ENCODE results near the gene MAMDC4.

- TF ChIP-seq ATF3 (CRISPR knock-in tag; conservative IDR thresholded peaks at IDR 0.05), result no peak
- no peak for TF ChIP-seq CTCF (IDR thresholded peaks at IDR 0.05)
- no peak for TF ChIP-seq MXD4 (CRISPR knock-in tag; IDR thresholded peaks at IDR 0.05; ENCODE audit: borderline replicate concordance)
- TF ChIP-seq CBFB (CRISPR knock-in tag; IDR thresholded peaks at IDR 0.05; ENCODE audit: low read depth), result no peak
- no peak for TF ChIP-seq CREB1 (CRISPR knock-in tag; IDR thresholded peaks at IDR 0.05)
Observed at GRCh38 chr9:136902259-136902821, 50.2 kb downstream of the MAMDC4 start.
